ENCODE data around the gene TUBB1.

The TUBB1 gene

GRCh38 chr20:59019217-59019616, at the start of gene TUBB1:
TUBB1 (plus strand) TSS chr20:59019429; CDS start chr20:59019523, 94 bp downstream.
- no peak for DNase-seq (ENCODE audit: low spot score)
- no peak for TF ChIP-seq CTCF (IDR thresholded peaks at IDR 0.05; ENCODE audit: extremely low read depth, insufficient read depth, missing control alignments)
- in situ Hi-C loops (cut with MboI; ENCODE audit: low pct_unique_long_range_greater_than_20kb, low sequenced_read_pairs, unreplicated experiment) = no loop called here

- TF ChIP-seq CTCF (IDR thresholded peaks at IDR 0.05; ENCODE audit: extremely low read depth, insufficient read depth, missing control alignments) = no peak
- in situ Hi-C loops (cut with MboI; ENCODE audit: low pct_unique_long_range_greater_than_20kb, low sequenced_read_pairs, unreplicated experiment) = no loop called here
- DNase-seq (ENCODE audit: low spot score) = no peak
These were observed 49.8 kb upstream of the TUBB1 start for GRCh38 chr20:58969439-58969838.

- no peak for DNase-seq (ENCODE audit: low spot score)
- TF ChIP-seq CTCF (IDR thresholded peaks at IDR 0.05; ENCODE audit: extremely low read depth, insufficient read depth, missing control alignments) = no peak
- in situ Hi-C loops (cut with MboI; ENCODE audit: low pct_unique_long_range_greater_than_20kb, low sequenced_read_pairs, unreplicated experiment) = loop anchor here (10.0 kb wide), 1 partner anchor 55 kb away; no protein-coding TSS in a partner anchor
These were observed 49.1 kb upstream of the TUBB1 start for GRCh38 chr20:58970146-58970545.

GRCh38 chr20:58971429-58971828, 47.8 kb upstream of the TUBB1 start:
- no peak for TF ChIP-seq CTCF (IDR thresholded peaks at IDR 0.05; ENCODE audit: extremely low read depth, insufficient read depth, missing control alignments)
- in situ Hi-C loops (cut with MboI; ENCODE audit: low pct_unique_long_range_greater_than_20kb, low sequenced_read_pairs, unreplicated experiment) = loop anchor here (10.0 kb wide), 1 partner anchor 57 kb away; no protein-coding TSS in a partner anchor
- DNase-seq (ENCODE audit: low spot score) = no peak

- in situ Hi-C loops (cut with MboI; ENCODE audit: low pct_unique_long_range_greater_than_20kb, low sequenced_read_pairs, unreplicated experiment) = loop anchor here (10.0 kb wide), 1 partner anchor 58 kb away; no protein-coding TSS in a partner anchor
- TF ChIP-seq CTCF (IDR thresholded peaks at IDR 0.05; ENCODE audit: extremely low read depth, insufficient read depth, missing control alignments) = no peak
- no peak for DNase-seq (ENCODE audit: low spot score)
These were observed 46.0 kb upstream of the TUBB1 start for GRCh38 chr20:58973179-58973578.

- no peak for TF ChIP-seq CTCF (IDR thresholded peaks at IDR 0.05; ENCODE audit: extremely low read depth, insufficient read depth, missing control alignments)
- in situ Hi-C loops (cut with MboI; ENCODE audit: low pct_unique_long_range_greater_than_20kb, low sequenced_read_pairs, unreplicated experiment) = loop anchor here (10.0 kb wide), 1 partner anchor 59 kb away; no protein-coding TSS in a partner anchor
- DNase-seq (ENCODE audit: low spot score) = no peak
These were observed 45.4 kb upstream of the TUBB1 start for GRCh38 chr20:58973866-58974265.

Data from GM13977 (cell line).